ENCODE measurements around the gene APCDD1L.

GRCh38 chr20:58424218-58424969 lies 90.8 kb downstream of the APCDD1L start:
- TF ChIP-seq EZH2 (IDR thresholded peaks at IDR 0.05; ENCODE audit: insufficient read depth, poor library complexity, severe bottlenecking): no peak
- no peak for TF ChIP-seq EZH2phosphoT487 (IDR thresholded peaks at IDR 0.05; ENCODE audit: insufficient read depth, low read depth)
